ENCODE data around the gene SEMA5B.

DNA sequence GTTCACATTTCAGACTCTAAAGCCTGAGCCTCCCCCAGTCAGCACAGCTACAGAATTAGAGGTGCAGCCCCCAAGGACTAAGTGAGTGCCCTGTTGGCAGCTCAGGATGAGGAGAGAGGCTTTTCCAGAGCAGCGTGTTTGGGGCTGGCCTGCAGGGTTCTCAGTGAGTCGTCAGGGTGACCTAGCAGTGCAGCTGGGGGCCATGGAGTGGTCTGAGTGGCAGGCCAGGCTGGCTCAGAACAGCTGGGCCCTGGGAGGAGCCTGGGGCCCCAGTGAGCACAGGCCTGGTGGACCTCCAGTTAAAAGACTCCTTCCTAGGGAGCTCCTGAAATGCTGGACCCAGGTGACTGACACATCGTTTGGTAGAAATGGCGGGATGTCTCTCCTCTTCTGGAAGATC, 124.4 kb downstream of the SEMA5B start:
- TF ChIP-seq CTCF (IDR thresholded peaks at IDR 0.05; ENCODE audit: insufficient read depth, low read depth, low read length): no peak
- TF ChIP-seq EZH2 (IDR thresholded peaks at IDR 0.05; ENCODE audit: insufficient read depth, low read length): no peak
